Neural progenitor cell (in vitro differentiated cells): Measurements from ENCODE around the gene PPP1R9A.

Experiments
- CTCF ChIP-seq: fragments of 200-600 bp; sonication (generic); IDR thresholded peaks from 2 replicates; pipeline ENCODE4 v1.5.1; 2017; ENCODE audit warnings: antibody characterized with exemption, mild to moderate bottlenecking
- EZH2 ChIP-seq: fragments of 200-600 bp; sonication (generic); IDR thresholded peaks from 2 replicates; pipeline ENCODE4 v1.6.1; 2017; ENCODE audit warnings: antibody characterized with exemption, mild to moderate bottlenecking, moderate library complexity

GRCh38 chr7:94996369-94996768, 89.0 kb downstream of the PPP1R9A start:
- no peak for TF ChIP-seq CTCF
- TF ChIP-seq EZH2: no peak
